OCI-LY1 (cell line): ENCODE measurements around the gene KDM3A.

ENCODE experiments used
- EZH2 ChIP-seq: fragments of 200-600 bp; sonication (generic), shearing (Covaris generic); IDR thresholded peaks from 2 replicates; pipeline ENCODE4 v1.8.0; 2017; ENCODE audit warnings: borderline replicate concordance, mixed run types, mild to moderate bottlenecking, antibody characterized with exemption, low read length, moderate library complexity, mixed read lengths
- TF ChIP-seq, protein P1 (sequence below): fragments of 200-600 bp; sonication (generic), shearing (Covaris generic); IDR thresholded peaks from 2 replicates; pipeline ENCODE4 v1.5.1; 2017; ENCODE audit warnings: mild to moderate bottlenecking, antibody characterized with exemption, low read length, moderate library complexity, mixed read lengths

DNA sequence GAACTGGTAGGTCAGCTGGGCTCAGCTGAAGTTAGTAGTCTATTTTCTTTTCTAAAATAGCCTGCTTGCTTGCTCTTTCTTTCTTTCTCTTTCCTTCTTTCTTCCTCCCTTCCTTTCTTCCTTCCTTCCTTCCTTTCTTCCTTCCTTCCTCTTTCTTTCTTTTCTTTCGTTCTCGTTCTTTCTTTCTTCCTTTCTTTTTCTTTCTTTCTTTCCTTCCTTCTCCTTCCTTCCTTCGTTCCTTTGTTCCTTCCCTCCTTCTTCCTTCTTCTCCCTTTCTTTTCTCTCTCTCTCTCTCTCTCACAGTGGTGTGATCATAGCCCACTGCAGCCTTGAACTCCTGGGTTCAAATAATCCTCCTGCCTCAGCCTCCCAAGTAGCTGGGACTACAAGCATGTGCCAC is 29.2 kb upstream of the KDM3A start:
- TF ChIP-seq, protein P1, sequence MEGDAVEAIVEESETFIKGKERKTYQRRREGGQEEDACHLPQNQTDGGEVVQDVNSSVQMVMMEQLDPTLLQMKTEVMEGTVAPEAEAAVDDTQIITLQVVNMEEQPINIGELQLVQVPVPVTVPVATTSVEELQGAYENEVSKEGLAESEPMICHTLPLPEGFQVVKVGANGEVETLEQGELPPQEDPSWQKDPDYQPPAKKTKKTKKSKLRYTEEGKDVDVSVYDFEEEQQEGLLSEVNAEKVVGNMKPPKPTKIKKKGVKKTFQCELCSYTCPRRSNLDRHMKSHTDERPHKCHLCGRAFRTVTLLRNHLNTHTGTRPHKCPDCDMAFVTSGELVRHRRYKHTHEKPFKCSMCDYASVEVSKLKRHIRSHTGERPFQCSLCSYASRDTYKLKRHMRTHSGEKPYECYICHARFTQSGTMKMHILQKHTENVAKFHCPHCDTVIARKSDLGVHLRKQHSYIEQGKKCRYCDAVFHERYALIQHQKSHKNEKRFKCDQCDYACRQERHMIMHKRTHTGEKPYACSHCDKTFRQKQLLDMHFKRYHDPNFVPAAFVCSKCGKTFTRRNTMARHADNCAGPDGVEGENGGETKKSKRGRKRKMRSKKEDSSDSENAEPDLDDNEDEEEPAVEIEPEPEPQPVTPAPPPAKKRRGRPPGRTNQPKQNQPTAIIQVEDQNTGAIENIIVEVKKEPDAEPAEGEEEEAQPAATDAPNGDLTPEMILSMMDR, result no peak
- no peak for TF ChIP-seq EZH2
